NCI-H524 (cell line): ENCODE data around the gene PRKACG.
"Not testable (repeated sequence)": the region's sequence is repeated elsewhere in the genome, so short reads cannot be mapped to it uniquely, and the experiment has no call there.

Experiments used
- DNase-seq, 2 experiments: peaks; one replicate each; lab custom pipeline; 2025; lab: John Stamatoyannopoulos, UW

PRKACG gene

DNA sequence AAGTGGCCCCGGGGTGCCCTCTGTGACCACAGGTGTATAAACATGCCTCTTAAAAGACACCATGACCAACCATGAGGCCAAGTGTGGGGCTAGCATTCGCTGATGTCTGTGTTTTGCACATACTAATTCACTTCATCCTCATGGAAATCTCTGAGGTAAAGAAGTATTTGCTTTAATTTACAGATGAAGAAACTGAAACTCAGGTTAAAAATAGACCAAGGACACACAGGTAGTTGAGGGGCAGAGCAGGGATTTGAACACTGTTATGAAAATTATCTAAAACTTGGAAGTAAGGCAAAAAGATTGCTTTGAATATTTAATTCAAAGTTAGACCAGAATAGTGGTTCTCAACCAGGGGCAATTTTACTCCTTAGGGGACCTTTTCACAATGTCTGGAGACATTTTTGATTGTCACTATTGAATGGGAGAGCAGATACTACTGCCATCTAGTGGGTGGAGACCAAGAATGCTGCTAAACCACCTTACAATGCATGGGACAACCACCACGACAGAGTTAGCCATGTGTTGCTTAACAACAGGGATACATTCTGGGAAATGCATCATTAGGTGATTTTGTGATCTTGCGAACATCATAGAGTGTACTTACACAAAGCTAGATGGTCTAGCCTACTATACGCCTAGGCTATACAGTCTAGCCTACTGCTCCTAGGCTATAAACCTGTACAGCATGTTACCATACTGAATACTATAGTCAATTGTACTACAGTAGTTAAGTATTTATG, 13.6 kb upstream of the PRKACG start:
- DNase-seq, result peak in 1 of 2 experiments; percentile 13

DNA sequence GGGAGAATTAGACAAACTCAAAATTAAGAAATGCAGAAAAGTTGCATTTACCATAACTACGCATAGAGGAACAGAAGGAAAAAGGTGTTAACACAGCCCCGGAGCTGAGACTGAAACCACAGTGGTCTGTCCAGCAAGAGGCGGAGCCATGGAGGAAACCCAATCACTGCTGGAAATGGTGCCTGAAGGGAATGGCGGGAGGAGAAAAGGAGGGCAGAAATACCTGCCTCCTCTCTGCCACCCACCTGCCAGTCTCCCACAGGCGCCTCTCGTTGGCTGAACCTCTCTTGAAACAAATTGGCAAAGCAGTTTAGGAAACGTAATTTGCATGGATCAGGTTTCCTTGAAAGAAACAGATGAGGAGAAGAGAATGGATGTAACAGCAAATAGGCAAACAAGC, 9.7 kb upstream of the PRKACG start:
- DNase-seq, result peak in 1 of 2 experiments; percentile 9

DNA sequence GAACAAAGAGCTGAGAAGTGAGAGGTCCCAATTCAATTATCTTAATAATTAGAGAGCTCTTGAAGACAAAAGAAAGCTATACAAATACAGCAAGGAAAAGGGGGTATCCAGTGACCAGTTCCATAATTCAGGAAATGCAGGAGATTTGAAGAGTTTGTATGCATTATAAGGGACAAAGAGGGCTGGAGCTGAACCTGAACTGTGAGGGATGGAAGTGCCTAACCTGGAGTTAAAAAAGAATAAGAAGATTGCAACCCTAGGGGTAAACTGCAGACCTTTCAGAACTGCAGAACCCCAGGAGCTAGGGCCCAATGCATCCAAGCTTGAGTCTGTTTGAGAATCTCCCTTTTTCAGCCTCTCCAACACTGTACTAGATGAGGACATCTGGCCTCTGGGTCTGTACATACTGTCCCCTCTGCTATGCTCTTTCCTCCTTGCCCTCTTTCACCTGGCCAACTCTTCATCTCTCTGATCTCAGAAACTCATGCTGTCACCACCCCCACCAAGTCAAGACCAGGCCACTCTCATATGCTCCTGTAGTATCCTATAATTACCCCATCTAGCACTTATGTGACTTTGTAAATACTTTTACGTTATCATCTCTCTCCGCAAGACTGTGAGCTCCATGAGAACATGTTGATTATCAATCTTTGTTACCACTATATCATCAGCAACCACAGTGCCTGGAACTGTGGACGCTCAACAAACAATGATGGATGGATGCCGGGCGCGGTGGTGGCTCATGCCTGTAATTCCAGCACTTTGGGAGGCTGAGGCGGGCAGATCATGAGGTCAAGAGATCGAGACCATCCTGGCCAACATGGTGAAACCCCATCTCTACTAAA, 6.6 kb upstream of the PRKACG start:
- DNase-seq, result no peak

DNA sequence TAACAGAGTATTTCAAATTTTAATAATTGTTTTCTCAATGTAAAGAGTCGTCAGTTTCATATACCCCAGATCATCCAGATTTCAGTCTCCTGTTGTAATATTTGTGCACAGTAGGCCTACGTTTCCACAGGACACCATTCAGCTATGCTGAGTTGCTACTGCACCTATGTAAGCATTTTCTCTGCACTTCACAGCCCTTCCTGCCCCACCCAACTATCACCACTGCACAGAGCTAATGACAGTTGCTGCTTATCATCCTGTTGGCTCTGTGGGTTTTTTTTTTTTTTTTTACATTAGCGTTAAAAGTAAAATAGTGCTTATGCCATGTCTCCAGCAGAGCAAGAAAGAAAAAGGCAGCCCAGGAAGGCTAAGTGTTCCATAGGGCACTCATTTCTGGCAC, 5.9 kb upstream of the PRKACG start:
- no peak for DNase-seq

DNA sequence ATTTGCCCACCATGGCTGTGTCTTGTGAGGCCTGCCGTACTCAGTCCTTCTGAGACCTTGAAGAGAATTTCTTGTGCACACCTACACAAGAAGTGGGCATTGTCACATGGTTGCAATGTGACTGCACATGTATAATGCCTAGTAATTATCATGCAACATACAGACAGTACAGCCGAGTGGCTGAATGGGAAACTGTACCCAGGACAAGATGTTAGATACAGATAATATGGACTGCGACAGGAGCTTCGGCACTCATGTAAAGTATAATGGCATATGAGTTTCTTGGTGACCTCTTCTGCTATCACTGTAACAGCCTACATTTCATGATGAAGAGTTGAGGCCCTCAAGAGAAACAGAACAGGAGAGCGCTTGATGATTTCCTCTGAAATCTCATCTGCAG, 4.8 kb upstream of the PRKACG start:
- no peak for DNase-seq

DNA sequence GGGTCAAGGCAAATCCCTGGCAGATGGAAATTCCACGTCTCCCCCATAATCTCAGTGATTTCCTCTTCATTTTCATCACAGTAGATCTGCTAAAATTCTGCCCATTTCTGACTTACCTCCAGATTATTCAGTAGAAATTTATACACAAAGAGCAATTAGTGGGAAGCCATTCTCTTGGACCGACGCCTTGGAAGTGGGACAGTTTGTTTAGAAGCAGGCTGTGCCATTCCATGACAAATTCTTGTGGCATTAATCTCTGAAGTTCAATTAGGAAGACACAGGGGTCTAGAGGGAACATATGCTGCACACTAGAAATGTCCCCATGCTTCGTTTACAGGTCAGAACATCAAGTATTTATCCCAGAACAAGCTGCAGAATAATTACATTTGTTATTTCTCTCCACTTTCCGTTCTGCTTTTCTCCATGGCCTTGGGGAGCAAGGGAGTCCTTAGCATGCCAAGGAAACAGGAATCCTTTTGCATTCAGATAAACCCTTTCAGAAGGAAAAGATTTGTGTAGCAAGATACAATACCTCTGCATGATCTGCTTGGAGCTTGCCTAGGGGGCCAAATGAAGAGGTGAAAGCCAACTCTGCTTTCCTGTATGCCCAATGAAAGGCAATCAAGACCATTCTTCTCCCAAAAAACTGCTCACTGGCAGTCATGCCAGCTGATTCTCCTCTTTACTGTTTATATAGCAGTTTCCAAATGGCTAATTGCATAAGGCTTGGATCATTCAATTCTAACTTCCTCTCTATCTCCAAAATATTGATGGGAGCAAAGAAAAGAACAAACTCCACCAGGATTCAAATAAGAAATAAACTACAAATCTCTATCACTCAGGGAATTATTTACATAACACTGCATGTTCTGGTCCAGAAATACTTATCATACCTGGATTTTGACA, 2.5 kb upstream of the PRKACG start:
- no peak for DNase-seq

DNA sequence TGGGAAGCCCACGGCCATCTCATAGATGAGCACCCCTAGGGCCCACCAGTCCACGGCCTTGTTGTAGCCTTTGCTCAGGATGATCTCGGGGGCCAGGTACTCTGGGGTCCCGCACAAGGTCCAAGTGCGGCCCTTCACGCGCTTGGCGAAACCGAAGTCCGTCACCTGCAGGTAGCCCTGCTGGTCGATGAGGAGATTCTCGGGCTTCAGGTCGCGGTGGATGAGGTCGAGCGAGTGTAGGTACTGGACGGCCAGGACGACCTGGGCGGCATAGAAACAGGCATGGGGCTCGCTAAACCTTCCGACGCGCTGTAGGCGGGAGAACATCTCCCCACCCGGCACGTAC, 558 bp downstream of the PRKACG start:
- DNase-seq, result no peak

DNA sequence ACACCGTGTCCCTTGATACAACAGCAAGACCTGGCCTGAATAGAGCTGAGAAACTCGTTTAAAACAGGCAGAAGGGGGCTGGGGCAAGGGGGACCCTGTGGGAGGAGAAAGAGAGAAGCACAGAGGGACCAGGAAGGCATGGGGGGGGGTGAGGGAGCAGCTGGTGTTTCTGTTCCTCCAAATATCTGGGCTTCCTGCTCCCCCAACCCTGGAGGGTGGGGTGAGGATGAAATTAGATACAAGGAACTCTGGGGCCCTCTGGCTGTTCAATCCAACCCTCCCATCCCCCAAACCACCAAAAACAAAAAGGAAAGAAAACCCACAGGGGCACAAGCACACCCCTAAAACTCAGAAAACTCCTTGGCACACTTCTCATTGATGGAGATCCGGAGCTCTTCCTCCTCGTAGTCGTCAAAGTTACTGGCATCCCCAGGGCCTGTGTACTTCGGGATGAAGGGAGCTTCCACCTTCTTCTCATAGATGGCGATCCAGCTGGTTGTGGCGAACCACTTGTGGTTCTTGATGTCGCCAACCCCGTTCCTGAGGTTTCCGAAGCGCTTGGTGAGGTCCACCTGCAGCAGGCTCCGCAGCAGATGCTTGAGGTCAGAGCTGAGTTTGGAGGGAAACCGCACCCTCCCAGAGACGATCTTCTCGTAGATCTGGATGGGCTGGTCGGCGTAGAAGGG, 1.1 kb downstream of the PRKACG start:
- no peak for DNase-seq

DNA sequence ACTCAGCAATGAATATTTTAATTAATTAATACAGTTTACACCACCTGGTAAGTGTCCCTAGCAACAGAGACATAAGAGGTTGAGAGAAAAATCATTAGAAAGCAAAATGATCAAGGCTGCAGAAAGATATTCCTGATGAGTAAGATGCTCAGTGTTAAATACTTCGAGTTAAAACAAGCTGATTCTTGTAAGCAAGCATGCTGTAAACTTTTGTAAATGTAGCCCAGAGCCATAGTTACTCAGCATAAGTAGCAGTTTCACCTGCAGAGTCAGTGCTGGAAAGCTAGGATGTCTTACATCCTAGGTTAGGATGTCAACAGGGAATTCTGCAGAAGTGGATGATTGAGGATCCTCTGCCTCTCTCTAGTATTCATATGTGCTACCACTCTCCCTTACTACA, 4.2 kb downstream of the PRKACG start:
- no peak for DNase-seq

DNA sequence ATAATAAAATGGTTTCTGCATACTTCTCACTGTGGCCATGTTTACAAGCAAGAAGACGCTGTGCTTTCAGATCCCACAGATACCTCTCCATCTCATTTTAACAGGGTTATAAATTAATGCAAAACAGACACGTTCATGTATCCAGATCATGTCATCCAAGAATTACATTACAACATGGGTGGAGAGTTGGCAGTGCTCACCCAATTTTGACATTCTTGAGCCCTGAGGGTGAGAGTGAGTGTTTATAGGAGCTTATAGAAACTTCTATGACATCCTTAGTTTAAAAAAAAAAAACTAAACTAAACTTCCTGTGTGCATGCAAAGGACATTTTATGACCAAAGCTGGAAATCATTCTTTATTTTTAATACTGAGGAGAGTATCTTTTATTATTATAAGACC, 9.1 kb downstream of the PRKACG start:
- no peak for DNase-seq

DNA sequence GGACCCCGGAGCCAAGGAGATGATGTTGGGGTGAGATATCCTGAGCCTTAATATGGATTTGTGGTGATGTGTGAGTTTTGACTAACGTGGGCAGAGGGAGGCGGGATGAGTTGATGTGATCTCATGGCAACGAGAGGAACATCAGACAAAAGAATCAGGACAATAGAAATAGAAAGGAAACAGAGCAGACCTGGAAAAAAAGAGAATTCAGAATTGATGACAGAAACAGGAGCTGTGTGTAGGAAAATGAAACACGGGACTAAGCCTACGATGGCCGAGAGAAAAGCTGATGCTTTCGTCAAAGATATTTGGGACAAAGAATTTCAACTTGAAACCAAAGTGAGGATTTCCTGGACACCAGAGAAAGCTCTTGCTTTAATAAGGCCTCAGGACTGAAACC, 10.9 kb downstream of the PRKACG start:
- DNase-seq, result no peak

DNA sequence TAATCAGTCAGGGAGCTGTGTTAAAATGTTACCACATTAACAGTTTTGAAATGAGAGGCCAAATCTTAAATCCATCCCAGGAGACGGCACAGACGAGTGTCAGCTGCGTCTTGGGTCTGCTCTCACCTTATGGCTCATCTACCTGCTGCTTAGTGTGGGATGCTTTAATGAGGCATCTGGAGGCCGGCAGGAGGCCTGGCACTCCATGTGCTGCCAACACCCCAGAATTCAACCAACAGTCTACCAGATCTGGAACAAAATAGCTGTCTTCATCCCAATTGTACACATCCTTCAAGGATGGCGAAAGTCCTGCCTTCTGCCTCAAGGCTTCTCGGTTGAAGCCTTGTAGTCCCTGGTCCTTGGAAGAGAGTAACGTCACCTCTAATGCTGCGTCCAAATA, 12.0 kb downstream of the PRKACG start:
- peak in 1 of 2 experiments; percentile 0 for DNase-seq

DNA sequence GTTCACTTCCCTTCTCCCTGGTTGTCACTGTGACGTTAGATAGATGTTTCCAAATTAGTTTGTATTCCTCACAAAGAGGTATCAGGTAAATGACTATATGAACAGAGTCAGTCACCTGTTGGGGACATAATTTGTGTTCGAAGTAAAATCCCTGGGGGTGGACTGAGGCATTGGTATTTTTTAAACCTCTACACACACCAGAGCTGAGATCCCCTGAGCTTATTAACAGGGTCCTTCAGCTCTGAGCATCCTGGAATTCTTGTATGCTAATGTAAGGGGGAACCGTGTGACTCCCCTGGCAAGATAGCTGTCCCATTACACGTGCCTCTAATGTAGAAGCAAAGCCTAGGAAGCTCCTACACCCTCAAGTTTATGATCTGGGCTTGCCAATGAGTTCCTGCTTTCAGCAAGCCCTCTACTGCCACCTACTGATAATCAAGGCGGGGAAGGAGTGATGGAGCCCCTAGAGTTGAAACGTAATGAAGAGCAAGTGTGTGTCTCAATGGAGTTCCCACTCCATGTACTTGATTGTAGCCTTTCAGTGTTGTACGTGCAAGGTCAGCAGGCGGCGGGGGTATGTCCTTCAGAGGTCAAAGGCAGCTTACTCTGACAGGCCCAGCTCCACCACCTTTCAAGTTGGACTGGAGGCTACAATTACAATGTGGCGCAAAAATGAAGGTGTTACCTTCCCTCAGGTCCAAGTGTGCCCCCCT, 14.4 kb downstream of the PRKACG start:
- peak in 1 of 2 experiments; percentile 58 for DNase-seq

DNA sequence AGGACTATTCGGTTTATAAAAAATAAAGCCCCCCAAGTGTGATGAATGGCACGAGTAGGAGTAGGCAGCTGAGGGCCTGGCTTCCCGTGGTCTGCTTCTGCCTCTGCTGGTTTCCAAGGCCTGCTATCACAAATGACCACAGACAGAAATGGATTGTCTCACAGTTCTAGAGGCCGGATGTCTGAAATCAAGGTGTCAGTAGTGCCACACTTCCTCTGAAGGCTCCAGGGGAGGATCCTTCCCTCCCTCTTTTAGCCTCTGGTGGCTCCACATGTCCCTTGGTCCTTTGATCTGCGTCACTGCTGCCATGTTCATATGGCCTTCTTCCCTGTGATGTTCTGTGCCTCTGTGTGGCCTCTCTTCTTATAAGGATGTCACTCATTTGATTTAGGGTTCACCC, 15.1 kb downstream of the PRKACG start:
- DNase-seq, result no peak

DNA sequence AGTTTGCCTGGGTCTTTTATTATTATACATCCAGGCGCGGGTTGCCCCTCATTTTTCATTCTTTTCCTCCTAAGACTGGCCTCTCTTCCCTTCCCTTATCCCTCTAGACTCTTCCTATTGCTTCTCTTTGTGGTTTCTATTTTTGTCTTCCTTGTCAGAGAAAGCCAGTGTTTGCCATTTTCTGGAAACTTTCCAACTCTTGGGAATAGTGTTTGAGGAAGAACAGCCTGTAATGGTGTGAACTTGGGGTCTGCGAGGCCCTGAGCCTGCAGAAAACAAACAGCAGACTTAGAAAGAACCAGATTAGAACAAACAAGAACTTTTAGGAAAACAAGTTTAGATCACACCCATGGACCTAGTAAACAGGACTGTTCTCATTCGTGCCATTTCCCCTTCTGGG, 15.5 kb downstream of the PRKACG start:
- DNase-seq, result no peak

DNA sequence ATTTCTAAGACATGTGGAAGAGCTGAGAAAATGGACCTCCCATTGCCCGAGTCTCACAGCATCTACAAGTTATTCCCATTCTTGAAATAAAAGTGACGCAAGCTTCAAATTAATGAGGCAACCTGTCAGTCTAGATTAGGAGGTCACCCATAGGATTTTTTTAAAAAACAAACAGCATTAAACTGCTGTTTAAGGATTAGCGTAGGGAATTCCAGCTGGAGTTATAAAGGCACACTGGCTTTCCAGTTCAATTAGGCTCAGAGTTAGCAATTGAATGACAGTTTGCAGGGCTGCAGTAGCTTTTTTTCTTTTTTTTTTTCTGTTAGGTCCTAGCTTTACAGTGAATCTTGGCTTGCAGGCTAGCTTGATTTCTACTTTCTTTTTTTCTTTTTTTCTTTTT, 16.2 kb downstream of the PRKACG start:
- DNase-seq, result peak in 1 of 2 experiments; percentile 29

DNA sequence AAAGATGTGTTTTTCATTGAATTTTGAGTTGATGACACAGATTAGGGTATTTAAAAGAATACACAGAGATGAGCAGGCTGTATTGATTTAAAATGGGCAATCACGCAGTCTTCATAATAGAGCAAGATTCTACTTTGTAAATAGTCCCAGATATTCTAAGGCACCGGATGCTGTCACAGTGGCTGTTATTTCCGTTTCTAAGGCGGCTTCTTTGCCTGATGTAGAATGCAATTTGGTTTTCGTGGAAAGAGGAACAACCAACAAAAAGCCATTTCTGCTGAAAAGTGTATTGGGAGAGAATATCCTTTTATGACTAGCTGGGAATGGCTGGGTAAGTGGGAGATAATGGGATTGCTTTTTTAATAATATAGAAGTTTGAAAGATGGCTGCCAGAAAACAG, 17.5 kb downstream of the PRKACG start:
- DNase-seq, result no peak

DNA sequence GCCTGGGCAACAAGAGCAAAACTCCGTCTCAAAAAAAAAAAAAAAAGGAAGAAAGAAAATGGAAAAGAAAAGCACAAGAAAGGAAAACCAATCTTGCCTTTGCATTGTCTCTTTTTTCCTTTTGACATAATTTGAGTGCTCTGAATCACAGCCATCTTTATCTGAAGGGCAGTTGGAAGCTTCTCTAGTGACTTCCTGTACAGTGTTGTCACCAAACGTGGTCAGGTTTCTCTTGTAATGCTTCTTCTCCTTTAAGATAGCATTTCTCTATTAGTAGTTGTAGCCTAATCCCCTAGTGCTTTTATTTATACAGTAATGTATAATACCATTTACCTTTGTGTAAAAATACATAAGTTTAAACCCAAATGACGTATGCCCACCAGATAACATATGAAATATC, 18.1 kb downstream of the PRKACG start:
- no peak for DNase-seq

DNA sequence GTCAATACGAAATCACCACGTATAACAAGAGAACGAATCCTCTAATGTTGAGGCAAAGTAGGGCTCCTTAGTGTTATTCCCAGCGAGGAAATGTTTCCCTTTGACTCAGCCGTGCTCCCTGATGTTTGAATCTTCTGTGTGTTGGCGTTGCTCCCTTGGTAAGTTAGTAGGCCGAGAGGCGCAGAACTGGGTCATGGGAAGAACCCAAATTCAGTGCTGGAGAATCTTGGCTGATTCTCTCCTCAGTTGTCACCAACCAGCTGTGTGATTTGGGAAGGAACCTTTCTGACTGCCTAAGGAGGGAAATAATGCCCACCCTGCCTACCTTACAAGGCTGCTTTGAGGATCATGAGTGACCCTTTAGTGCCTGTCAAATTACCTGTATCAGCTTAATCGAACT, 22.5 kb downstream of the PRKACG start:
- no peak for DNase-seq

DNA sequence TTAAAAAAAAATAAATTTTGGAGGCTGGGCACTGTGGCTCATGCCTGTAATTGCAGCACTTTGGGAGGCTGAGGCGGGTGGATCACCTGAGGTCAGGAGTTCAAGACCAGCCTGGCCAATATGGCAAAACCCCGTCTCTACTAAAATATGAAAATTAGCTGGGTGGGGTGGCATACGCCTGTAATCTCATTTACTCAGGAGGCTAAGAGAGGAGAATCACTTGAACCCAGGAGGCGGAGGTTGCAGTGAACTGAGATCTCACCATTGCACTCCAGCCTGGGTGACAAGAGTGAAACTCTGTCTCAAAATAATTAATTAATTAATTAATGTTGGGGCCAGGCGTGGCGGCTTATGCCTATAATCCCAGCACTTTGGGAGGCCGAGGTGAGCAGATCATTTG, 27.0 kb downstream of the PRKACG start:
- DNase-seq, result not testable (repeated sequence)
